ENCODE data around the gene S1PR2. TPM values are rescaled to one million over a fixed set of nuclear protein-coding genes. Genes with fewer than 3 reads are reported as not detected.

The S1PR2 gene
- total and polyA plus RNA-seq, 9 of the 15 experiments (the other 6 are each of a cell fraction or from before 2014, with no cell fraction given) = 1.5 to 3.9 (median 2.0) TPM

DNA sequence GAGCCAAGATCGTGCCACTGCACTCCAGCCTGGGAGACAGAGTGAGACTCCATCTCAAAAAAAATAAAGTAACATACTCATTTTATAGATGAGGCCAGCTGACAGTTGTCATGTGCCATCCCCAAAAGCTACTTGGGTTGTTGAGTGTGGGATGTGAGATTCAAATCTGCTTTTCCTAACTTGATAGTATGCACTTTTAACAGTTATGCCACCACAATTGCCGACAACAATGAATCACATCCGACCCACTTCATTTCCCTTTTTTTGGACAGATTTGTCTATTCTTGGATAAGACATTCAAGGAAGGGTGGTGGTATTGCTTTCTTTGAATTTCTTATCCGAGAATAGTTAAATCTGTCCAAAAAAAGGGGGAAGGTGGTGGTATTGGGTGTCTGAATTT lies 20.1 kb downstream of the S1PR2 start:
- no peak overlapping the region for H3K4me2 ChIP-seq (ENCODE audit: insufficient read depth, low read length)
- TF ChIP-seq, protein P1, sequence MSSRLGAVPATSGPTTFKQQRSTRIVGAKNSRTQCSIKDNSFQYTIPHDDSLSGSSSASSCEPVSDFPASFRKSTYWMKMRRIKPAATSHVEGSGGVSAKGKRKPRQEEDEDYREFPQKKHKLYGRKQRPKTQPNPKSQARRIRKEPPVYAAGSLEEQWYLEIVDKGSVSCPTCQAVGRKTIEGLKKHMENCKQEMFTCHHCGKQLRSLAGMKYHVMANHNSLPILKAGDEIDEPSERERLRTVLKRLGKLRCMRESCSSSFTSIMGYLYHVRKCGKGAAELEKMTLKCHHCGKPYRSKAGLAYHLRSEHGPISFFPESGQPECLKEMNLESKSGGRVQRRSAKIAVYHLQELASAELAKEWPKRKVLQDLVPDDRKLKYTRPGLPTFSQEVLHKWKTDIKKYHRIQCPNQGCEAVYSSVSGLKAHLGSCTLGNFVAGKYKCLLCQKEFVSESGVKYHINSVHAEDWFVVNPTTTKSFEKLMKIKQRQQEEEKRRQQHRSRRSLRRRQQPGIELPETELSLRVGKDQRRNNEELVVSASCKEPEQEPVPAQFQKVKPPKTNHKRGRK (tag; IDR thresholded peaks at IDR 0.05) = no peak
- TF ChIP-seq, protein P2, sequence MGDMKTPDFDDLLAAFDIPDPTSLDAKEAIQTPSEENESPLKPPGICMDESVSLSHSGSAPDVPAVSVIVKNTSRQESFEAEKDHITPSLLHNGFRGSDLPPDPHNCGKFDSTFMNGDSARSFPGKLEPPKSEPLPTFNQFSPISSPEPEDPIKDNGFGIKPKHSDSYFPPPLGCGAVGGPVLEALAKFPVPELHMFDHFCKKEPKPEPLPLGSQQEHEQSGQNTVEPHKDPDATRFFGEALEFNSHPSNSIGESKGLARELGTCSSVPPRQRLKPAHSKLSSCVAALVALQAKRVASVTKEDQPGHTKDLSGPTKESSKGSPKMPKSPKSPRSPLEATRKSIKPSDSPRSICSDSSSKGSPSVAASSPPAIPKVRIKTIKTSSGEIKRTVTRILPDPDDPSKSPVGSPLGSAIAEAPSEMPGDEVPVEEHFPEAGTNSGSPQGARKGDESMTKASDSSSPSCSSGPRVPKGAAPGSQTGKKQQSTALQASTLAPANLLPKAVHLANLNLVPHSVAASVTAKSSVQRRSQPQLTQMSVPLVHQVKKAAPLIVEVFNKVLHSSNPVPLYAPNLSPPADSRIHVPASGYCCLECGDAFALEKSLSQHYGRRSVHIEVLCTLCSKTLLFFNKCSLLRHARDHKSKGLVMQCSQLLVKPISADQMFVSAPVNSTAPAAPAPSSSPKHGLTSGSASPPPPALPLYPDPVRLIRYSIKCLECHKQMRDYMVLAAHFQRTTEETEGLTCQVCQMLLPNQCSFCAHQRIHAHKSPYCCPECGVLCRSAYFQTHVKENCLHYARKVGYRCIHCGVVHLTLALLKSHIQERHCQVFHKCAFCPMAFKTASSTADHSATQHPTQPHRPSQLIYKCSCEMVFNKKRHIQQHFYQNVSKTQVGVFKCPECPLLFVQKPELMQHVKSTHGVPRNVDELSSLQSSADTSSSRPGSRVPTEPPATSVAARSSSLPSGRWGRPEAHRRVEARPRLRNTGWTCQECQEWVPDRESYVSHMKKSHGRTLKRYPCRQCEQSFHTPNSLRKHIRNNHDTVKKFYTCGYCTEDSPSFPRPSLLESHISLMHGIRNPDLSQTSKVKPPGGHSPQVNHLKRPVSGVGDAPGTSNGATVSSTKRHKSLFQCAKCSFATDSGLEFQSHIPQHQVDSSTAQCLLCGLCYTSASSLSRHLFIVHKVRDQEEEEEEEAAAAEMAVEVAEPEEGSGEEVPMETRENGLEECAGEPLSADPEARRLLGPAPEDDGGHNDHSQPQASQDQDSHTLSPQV (IDR thresholded peaks at IDR 0.05) = no peak
- TF ChIP-seq, protein P3, sequence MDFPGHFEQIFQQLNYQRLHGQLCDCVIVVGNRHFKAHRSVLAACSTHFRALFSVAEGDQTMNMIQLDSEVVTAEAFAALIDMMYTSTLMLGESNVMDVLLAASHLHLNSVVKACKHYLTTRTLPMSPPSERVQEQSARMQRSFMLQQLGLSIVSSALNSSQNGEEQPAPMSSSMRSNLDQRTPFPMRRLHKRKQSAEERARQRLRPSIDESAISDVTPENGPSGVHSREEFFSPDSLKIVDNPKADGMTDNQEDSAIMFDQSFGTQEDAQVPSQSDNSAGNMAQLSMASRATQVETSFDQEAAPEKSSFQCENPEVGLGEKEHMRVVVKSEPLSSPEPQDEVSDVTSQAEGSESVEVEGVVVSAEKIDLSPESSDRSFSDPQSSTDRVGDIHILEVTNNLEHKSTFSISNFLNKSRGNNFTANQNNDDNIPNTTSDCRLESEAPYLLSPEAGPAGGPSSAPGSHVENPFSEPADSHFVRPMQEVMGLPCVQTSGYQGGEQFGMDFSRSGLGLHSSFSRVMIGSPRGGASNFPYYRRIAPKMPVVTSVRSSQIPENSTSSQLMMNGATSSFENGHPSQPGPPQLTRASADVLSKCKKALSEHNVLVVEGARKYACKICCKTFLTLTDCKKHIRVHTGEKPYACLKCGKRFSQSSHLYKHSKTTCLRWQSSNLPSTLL (IDR thresholded peaks at IDR 0.05) = no peak
- TF ChIP-seq NFATC3 (IDR thresholded peaks at IDR 0.05) (no peak), NFE2 (IDR thresholded peaks at IDR 0.05; ENCODE audit: low read depth) (no peak), FOSL1 (tag; conservative IDR thresholded peaks at IDR 0.05) (no peak), KDM1A (IDR thresholded peaks at IDR 0.05) (no peak), RBFOX2 (IDR thresholded peaks at IDR 0.05; ENCODE audit: low read depth, low read length) (no peak), TCF3 (CRISPR knock-in tag; IDR thresholded peaks at IDR 0.05) (no peak), MAFF (IDR thresholded peaks at IDR 0.05; ENCODE audit: low read length) (no peak), CHD1 (IDR thresholded peaks at IDR 0.05; ENCODE audit: low read length) (no peak), JUN (IDR thresholded peaks at IDR 0.05; ENCODE audit: borderline replicate concordance, low read depth, low read length) (no peak), JUN (CRISPR knock-in tag; IDR thresholded peaks at IDR 0.05; ENCODE audit: borderline replicate concordance) (no peak), ZSCAN29 (IDR thresholded peaks at IDR 0.05) (no peak)
- TF ChIP-seq, protein P4, sequence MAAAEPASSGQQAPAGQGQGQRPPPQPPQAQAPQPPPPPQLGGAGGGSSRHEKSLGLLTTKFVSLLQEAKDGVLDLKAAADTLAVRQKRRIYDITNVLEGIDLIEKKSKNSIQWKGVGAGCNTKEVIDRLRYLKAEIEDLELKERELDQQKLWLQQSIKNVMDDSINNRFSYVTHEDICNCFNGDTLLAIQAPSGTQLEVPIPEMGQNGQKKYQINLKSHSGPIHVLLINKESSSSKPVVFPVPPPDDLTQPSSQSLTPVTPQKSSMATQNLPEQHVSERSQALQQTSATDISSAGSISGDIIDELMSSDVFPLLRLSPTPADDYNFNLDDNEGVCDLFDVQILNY (CRISPR knock-in tag; IDR thresholded peaks at IDR 0.05) = no peak
- H4K20me1 ChIP-seq (replicated peaks; ENCODE audit: control insufficient read depth, insufficient read depth, low read length) = no peaks in the 10 kb centered on the region
- WGBS (ENCODE audit: insufficient coverage, low coverage, missing lambda C conversion rate) = 12% methylated on average over 4 of the region's 4 CpGs
- ATAC-seq = no peak
- POLR2A ChIA-PET = interaction anchor here (0.6 to 0.7 kb wide), 3 partner anchors 25 to 168 kb away, joined by 3 to 5 read pairs (median 3); no protein-coding TSS in a partner anchor
- H3K27me3 ChIP-seq (ENCODE audit: control insufficient read depth in 2 of 2, insufficient read depth in 2 of 2, low read length in 2 of 2) = peaks cover 0 to 5% of the 10 kb centered on the region in 2 experiments; a peak in 3 of 5 replicates
- H3K9me1 ChIP-seq (ENCODE audit: control insufficient read depth, insufficient read depth, low read length) = no peaks in the 10 kb centered on the region
- no peaks in the 10 kb centered on the region for H3K36me3 ChIP-seq (ENCODE audit: control insufficient read depth, insufficient read depth, low read length)
- no peak overlapping the region for H3K27ac ChIP-seq (ENCODE audit: extremely low read depth, low read depth, low read length)
- no peak overlapping the region for H3K9ac ChIP-seq (ENCODE audit: insufficient read depth in 1 of 2, low read depth in 2 of 2, low read length in 2 of 2)
- intact Hi-C loops (cut with micrococcal nuclease) = no loop called here
- no peaks in the 10 kb centered on the region for H3K79me2 ChIP-seq (ENCODE audit: control insufficient read depth, insufficient read depth, low read length)
- CTCF ChIA-PET (ENCODE audit: low intra/inter-chr PET ratio) = no interaction called here
- in situ Hi-C loops (cut with MboI) = no loop called here
- no peaks in the 10 kb centered on the region; a peak in 1 of 5 replicates for H3K4me1 ChIP-seq (replicated peaks in 1 of 2; ENCODE audit: control insufficient read depth in 2 of 2, insufficient read depth in 2 of 2, low read length in 2 of 2)
- H3K4me3 ChIP-seq = no peak overlapping the region
- no TSS peak for BruUV-seq (replicated peaks)
- peaks cover 5% of the 10 kb centered on the region for H3K9me3 ChIP-seq (replicated peaks; ENCODE audit: control insufficient read depth, insufficient read depth, low read depth, low read length)
- no peak for FAIRE-seq
- no peak overlapping the region for H2AFZ ChIP-seq (ENCODE audit: low read depth, low read length)
- DNase-seq (ENCODE audit: extremely low read depth in 1 of 4, low spot score in 3 of 4) = no peak

Data from K562 (cell line).